SH-SY5Y (cell line): ENCODE measurements around the gene FOSL2.

ENCODE experiments used
- GATA2 ChIP-seq: IDR thresholded peaks from 2 replicates; pipeline ENCODE4 v1.6.1; 2011; ENCODE audit warnings: mild to moderate bottlenecking, low read depth, low read length
- GATA3 ChIP-seq: IDR thresholded peaks from 2 replicates; pipeline ENCODE4 v1.6.1; 2011; ENCODE audit warnings: low read depth, mild to moderate bottlenecking, low read length, moderate library complexity

GRCh38 chr2:28387082-28387960, 5.3 kb upstream of the FOSL2 start:
- TF ChIP-seq GATA2 = no peak
- no peak for TF ChIP-seq GATA3
